Loucy (cell line): ENCODE measurements around the gene CEP295NL.

Experiments
- CTCF ChIP-seq: fragments of 200-600 bp; sonication (generic); conservative IDR thresholded peaks from 2 replicates; pipeline ENCODE4 v1.5.1; 2014; ENCODE audit warnings: mild to moderate bottlenecking, antibody characterized with exemption, low read length
- EZH2phosphoT487 ChIP-seq: fragments of 200-600 bp; IDR thresholded peaks from 2 replicates; pipeline ENCODE4 v1.6.1; 2018; ENCODE audit warnings: antibody characterized with exemption, mild to moderate bottlenecking, moderate library complexity, borderline replicate concordance

- TF ChIP-seq CTCF = no peak
- no peak for TF ChIP-seq EZH2phosphoT487
Measured at GRCh38 chr17:78878261-78878660, 24.7 kb downstream of the CEP295NL start.
